Prostate gland (tissue), 2 donors: ENCODE data around the gene LRRC74B. TPM values are rescaled to one million over a fixed set of nuclear protein-coding genes. Genes with fewer than 3 reads are reported as not detected.

Experiments used
- DNase-seq: peaks from one replicate; pipeline ENCODE4 v3.0.0-alpha.2; 2019; ENCODE audit warnings: low spot score
- H3K27ac ChIP-seq, 2 donors: fragments of 200-600 bp; sonication (generic); 2 replicates each; pipeline ENCODE4 v1.5.1; 2017 to 2019
- H3K27me3 ChIP-seq: fragments of 200-600 bp; sonication (generic); replicated peaks from 2 replicates; pipeline ENCODE4 v1.5.1; 2019; ENCODE audit not compliant: insufficient read depth
- H3K36me3 ChIP-seq, 2 donors: fragments of 200-600 bp; sonication (generic); 1 replicate in 1 of 2; 2 replicates in 1 of 2; pipeline versions ENCODE4 v1.5.1 to v1.8.1; 2017 to 2019
- H3K4me1 ChIP-seq: fragments of 200-600 bp; sonication (generic); replicated peaks from 2 replicates; pipeline ENCODE4 v1.5.1; 2019
- H3K4me3 ChIP-seq, 2 donors: fragments of 200-600 bp; sonication (generic); 2 replicates each; pipeline ENCODE4 v1.5.1; 2017 to 2019
- H3K9me3 ChIP-seq: fragments of 200-600 bp; sonication (generic); 2 replicates; pipeline ENCODE4 v1.5.1; 2017
- POLR2A ChIP-seq: fragments of 450-650 bp; IDR thresholded peaks from one replicate; pipeline ENCODE4 v1.6.1; 2016; ENCODE audit warnings: antibody characterized with exemption, mild to moderate bottlenecking
- POLR2AphosphoS5 ChIP-seq: sonication (generic); formaldehyde crosslinking; IDR thresholded peaks from one replicate; pipeline ENCODE4 v1.6.1; 2017; ENCODE audit warnings: antibody characterized with exemption
- WGBS: methylation state at CpG from one replicate; pipeline ENCODE4 v1.1.5; 2018; 5-methylcytosine and 5-hydroxymethylcytosine counted together
- intact Hi-C: fragments of 100-400 bp; cut with DNase I; formaldehyde crosslinking; loops from one replicate; pipeline ENCODE4 v1.14.2; 2022
- total RNA-seq, 2 donors: library from RNA; depleted of rRNA; stranded (reverse); fragments of >200 nt; gene quantifications; one replicate each; pipeline ENCODE4 v1.1.0, GENCODE V29; 2016
- TF ChIP-seq, protein P1 (sequence below), 4 experiments: fragments of 200-600 bp in 2 of 4; fragments of 450-650 bp in 2 of 4; sonication (generic) in 2 of 4; IDR thresholded peaks; 1 replicate in 3 of 4; 2 replicates in 1 of 4; pipeline ENCODE4 v1.5.1; 2016 to 2019; ENCODE audit warnings: antibody characterized with exemption in 4 of 4, mild to moderate bottlenecking in 2 of 4, moderate library complexity in 2 of 4

LRRC74B gene
- total RNA-seq, 2 donors from 2014 or later: 0.45 TPM; not detected in 1

DNA sequence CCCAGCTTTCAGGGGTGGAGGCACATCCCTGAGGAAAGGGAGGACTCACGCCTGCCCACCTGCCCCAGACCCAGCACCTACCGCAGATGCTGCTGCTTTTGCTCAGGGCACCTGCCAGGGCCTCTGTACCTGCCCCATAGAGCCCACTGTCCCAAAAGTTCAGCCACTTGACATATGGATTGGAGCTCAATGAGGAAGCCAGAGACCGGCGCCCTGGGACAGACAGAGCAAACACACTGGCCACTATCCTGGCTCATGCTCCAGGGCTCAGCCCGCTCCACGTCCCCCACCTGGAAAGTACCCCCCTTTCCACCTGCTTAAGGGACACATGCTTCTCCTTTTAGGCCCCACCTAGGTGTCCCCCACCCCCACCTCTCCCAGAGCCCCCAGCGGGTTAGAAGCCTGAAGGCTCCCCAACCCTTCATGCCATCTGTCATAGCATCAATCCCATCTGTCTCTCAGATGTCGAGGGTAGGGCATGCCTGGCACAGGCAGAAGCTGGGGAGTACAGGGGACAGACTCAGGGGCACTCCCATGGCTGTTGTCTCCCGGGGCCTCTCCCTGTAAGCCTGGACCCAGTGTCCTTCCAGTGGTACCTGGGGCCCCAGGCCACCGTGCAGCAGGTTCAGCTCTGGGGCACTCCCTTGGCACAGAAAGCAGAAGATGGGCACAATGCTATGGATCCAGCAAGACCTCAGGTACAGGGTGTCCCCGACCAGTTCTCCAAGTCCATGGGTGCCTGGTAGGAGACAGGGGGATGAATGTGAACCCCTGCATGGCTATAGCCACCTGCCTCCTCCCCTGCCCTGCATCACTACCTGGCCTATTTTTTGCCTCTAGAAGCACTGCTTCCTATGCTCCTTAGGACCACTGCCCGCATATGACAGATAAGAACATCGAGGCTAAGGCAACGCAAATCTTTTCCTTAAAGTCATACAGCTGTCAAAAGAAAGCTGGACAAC, 33.0 kb upstream of the LRRC74B start:
- no peak overlapping the region for H3K4me3 ChIP-seq
- no peak for TF ChIP-seq POLR2A
- no peak for TF ChIP-seq POLR2AphosphoS5
- TF ChIP-seq, protein P1, sequence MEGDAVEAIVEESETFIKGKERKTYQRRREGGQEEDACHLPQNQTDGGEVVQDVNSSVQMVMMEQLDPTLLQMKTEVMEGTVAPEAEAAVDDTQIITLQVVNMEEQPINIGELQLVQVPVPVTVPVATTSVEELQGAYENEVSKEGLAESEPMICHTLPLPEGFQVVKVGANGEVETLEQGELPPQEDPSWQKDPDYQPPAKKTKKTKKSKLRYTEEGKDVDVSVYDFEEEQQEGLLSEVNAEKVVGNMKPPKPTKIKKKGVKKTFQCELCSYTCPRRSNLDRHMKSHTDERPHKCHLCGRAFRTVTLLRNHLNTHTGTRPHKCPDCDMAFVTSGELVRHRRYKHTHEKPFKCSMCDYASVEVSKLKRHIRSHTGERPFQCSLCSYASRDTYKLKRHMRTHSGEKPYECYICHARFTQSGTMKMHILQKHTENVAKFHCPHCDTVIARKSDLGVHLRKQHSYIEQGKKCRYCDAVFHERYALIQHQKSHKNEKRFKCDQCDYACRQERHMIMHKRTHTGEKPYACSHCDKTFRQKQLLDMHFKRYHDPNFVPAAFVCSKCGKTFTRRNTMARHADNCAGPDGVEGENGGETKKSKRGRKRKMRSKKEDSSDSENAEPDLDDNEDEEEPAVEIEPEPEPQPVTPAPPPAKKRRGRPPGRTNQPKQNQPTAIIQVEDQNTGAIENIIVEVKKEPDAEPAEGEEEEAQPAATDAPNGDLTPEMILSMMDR (IDR thresholded peaks at IDR 0.05): no peak
- no peaks in the 10 kb centered on the region for H3K9me3 ChIP-seq
- intact Hi-C loops: no loop called here
- no peak overlapping the region for H3K27ac ChIP-seq
- DNase-seq: no peak
- H3K36me3 ChIP-seq: no peaks in the 10 kb centered on the region
- H3K4me1 ChIP-seq: peaks cover 8% of the 10 kb centered on the region
- WGBS: 81% methylated on average over 14 of the region's 14 CpGs
- no peaks in the 10 kb centered on the region for H3K27me3 ChIP-seq

DNA sequence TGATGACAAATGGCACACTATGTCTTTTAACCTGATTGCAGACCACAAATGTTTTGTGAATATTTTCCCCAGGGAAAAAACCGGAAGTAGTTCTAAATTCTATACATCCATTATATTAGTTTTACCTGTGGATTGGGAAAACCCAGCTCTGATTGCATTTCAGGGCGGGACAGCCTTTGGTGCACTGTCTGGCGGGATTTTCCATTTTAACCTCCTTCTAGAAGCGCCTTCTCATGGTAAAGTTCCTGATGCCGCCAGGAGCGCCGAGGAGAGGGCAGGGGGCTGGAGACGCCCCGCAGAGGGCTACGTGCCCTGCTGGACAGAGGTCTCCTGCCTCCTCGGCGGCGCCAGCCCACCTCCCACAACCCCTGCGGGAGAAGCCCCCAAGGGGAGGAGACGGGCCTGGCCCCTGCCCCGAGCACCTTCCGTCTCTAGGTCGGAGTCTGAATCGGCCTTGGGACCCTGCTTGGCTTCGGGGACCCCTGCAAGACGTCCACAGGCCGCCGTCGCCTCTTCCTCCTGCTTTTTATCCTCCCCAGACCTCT, 32.0 kb upstream of the LRRC74B start:
- no peak for TF ChIP-seq POLR2A
- no peak for TF ChIP-seq POLR2AphosphoS5
- TF ChIP-seq, protein P1 (IDR thresholded peaks at IDR 0.05): no peak
- peaks cover 8% of the 10 kb centered on the region for H3K4me1 ChIP-seq
- intact Hi-C loops: no loop called here
- H3K27me3 ChIP-seq: no peaks in the 10 kb centered on the region
- WGBS: 8% methylated on average over 24 of the region's 24 CpGs
- no peaks in the 10 kb centered on the region for H3K9me3 ChIP-seq
- no peak for DNase-seq
- H3K36me3 ChIP-seq: no peaks in the 10 kb centered on the region
- H3K27ac ChIP-seq: peak overlapping the region in 1 of 2 donors; percentile 39
- peak overlapping the region; percentile 14 to 31 for H3K4me3 ChIP-seq

DNA sequence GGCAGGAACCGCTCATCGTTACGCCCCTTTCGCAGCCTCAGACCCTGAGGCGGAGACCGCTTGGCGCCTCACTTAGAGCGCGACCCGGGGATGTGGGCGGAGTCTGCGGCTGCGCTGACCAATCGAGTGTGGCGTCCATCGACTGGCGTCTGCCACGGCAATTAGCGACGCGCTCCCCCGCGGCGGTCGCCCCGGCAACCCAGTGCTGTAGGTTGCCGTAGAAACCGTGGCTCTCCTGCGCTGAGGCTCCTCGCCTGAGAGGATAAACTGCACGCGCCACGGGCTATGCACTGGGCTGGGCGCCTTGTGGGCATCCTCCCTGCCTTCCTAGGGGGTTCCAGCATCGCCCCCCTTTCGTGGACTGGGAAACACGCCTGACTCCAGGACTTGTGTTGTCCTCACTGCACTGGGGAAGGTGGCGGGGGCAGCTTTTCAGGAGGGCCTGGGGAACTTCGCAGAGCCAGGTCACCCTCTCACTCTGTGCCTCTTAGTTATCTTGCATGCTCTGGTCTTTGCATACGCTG, 31.5 kb upstream of the LRRC74B start:
- Histone ChIP-seq H3K9me3 (no peaks in the 10 kb centered on the region), H3K27me3 (no peaks in the 10 kb centered on the region), H3K4me1 (peaks cover 8% of the 10 kb centered on the region), H3K4me3 (peak overlapping the region; percentile 14 to 31), H3K27ac (peak overlapping the region in 1 of 2 donors; percentile 39), H3K36me3 (no peaks in the 10 kb centered on the region)
- DNase-seq: peak; percentile 64
- 1% methylated on average over 33 of the region's 40 CpGs for WGBS
- intact Hi-C loops: no loop called here
- TF ChIP-seq POLR2AphosphoS5: peak; percentile 39
- TF ChIP-seq, protein P1 (IDR thresholded peaks at IDR 0.05): no peak

DNA sequence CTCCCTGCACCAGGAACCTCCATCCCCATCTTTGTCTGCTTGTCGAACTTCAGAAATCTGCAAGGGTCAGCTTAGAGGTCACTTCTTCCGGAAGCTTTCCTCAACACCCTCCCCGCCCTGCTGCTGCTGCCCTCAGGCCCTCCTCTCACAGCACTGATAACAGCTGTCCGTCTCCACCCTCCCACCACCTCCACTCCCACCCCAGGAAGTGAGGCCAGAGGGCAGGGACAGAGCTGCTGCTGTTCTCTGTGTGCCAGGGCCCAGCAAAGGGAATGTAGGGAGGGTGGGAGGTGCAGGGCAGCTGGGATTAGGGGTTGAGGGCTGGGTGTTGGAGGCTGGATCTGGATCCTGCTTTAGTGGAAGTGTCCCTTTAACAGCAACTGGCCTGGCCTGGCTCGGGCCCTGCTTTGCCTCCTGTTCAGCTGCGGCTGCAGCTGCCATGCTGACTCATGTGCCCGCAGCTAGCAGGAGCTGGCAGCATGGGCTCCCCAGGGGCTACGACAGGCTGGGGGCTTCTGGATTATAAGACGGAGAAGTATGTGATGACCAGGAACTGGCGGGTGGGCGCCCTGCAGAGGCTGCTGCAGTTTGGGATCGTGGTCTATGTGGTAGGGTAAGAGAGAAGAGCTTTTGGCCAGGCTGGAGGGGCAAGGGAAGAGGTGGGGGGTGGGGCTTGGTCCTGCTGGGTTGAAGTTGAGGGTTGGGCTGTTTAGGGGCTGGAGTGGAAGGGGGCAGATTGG, 30.9 kb upstream of the LRRC74B start, which contains the start of gene P2RX6:
Gene P2RX6 (plus strand): TSS at position 440 of the 740 bp plus-strand sequence. CDS start 10 bp downstream, at position 450.
- Histone ChIP-seq H3K4me3 (peak within 1 kb of the TSS; percentile 14 to 31), H3K27me3 (no peaks in the 10 kb centered on the region), H3K36me3 (no peaks in the 10 kb centered on the region), H3K4me1 (peaks cover 8% of the 10 kb centered on the region), H3K9me3 (no peaks in the 10 kb centered on the region), H3K27ac (peak within 1 kb of the TSS in 1 of 2 donors; percentile 39)
- WGBS: 39% methylated on average over 12 of the region's 12 CpGs
- DNase-seq: no peak
- intact Hi-C loops: no loop called here
- TF ChIP-seq, protein P1 (IDR thresholded peaks at IDR 0.05): no peak
